GM18508 (cell line): ENCODE data around the gene SOHLH1.

Experiments
- ATAC-seq: cut with Tn5 transposase; IDR thresholded peaks from one replicate; pipeline ENCODE4 v1.9.1; 2021; ENCODE audit warnings: moderate number of reproducible peaks; ENCODE audit not compliant: insufficient read depth, unreplicated experiment

The SOHLH1 gene

DNA sequence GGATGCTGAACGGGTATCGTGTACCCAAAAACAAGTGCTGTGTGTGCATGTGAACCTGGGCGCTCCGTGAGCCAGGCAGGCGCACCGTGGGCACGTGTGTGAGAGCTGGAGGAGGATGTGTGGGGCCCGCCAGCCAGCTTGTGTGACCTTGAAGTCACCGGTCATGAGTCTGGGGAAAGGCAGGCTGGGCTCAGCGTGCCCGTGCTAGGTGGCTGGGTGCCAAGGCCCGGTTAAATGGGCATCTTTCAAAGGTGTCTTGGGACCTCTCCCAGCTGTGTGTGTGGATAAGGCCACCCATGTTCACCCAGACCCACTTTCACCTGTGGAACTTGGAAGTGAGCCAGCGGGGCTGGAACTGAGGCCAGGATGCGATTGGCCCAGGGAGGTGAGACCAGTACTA lies 6.1 kb upstream of the SOHLH1 start:
- no peak for ATAC-seq

DNA sequence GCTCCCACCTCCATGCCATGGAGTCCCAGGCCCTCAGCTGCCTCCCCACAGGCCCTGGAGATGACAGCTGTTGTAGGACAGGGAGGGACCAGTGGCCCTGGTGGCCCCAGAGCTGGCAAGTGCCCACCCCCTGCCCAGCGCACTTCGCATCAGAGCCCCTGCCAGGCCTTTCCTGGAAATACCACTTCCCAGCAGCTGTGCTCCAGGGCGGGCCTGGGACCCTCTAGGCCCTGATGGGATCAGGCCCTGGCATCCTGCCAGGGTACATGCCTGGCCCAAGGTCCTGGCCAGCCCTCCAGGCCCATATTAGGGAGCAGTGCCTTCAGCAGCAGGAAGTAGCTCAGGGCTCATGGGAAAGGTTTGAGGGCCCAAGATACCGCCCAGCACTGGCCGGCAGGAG lies 5.2 kb upstream of the SOHLH1 start:
- no peak for ATAC-seq

- no peak for ATAC-seq
Measured at GRCh38 chr9:135703726-135704125, 4.4 kb upstream of the SOHLH1 start.

- ATAC-seq, result no peak
Measured at GRCh38 chr9:135701959-135702721, 2.9 kb upstream of the SOHLH1 start, which contains the start of gene KCNT1. KCNT1 (plus strand) TSS chr9:135702185; CDS start chr9:135702259, 74 bp downstream.

- ATAC-seq, result no peak
Measured at GRCh38 chr9:135701067-135701958, 2.0 kb upstream of the SOHLH1 start.

GRCh38 chr9:135700525-135700924 lies 1.2 kb upstream of the SOHLH1 start:
- no peak for ATAC-seq

- no peak for ATAC-seq
Measured at GRCh38 chr9:135698767-135699166, 514 bp downstream of the SOHLH1 start.

DNA sequence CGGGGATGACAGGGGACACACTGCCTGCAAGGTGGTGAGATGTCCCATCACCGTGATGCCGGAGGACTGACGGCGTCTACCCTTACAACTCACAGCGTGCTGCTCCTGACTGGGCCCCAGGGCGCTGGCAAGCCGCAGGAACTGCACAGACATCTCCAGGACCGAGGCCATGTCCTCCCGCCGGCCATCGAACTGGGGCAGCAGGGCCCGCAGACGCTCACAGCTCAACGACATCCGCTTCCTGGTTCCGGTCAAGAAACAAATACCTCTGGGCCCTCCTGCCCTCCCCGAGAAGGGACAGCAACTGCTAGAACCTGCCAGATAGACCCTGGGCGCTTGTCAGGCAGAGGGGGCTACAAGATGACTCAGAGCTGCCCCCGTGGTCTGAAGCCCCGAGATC lies 1.0 kb downstream of the SOHLH1 start:
- ATAC-seq, result no peak

DNA sequence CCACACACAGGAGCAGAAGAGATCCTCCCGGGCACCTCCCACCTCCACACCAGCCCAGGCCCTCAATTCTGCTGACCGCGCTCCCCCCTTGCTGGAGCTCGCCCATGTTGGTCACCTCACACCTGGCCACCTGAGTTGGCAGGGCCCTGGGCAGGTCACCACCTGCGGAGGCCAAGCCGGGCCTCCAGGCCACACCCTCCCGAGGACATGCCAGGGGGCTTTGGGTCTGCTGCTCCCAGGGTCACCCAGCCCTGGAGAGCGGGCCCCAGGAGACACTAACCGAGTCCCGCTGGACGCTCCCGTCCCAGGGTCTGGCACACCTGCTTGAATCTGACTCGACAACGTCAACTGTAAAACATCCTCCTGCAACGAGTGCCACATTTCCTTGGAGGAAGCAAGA lies 2.1 kb downstream of the SOHLH1 start:
- ATAC-seq, result no peak

DNA sequence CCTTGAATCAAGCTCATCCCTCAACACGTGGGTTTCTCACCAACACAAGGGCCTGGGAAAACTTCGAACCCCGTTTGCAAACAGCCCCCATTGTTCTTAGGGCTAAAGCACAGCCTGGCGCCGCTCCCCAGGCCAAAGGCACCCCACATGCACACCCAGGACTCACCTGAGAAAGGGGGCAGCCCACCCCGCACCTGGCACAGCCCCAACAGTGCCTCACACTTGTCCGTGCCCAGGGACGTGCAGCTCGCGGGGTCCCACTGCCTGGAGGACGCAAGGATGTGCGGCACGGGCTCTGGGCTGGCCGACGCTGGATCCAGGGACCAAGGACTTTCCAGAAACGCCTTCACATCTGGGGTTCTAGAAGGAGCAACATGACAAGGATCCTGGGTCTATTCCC lies 2.8 kb downstream of the SOHLH1 start:
- no peak for ATAC-seq

GRCh38 chr9:135695642-135696041 lies 3.6 kb downstream of the SOHLH1 start:
- no peak for ATAC-seq

DNA sequence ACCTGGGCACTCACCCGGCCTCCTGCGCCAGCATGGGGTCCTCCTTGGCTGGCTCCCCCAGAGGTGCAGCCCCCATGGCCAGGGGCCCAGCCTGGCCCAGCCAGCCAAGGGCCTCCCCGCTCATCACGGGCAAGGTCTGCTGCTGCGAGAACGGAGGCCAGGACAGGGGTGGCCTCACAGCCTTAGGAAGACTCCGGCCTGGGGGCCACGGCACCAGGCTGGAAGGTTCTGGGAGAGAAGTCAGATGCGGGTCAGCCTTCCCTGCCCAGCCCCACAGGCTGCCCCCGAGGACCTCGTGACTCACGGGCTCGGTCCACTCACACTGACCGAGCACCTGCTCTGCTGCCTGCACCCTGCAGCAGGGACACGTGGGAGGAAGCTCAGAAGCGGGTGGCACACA lies 4.2 kb downstream of the SOHLH1 start:
- ATAC-seq, result no peak

GRCh38 chr9:135694414-135694813 lies 4.9 kb downstream of the SOHLH1 start:
- ATAC-seq, result no peak

- no peak for ATAC-seq
Measured at GRCh38 chr9:135693771-135694170, 5.5 kb downstream of the SOHLH1 start.

DNA sequence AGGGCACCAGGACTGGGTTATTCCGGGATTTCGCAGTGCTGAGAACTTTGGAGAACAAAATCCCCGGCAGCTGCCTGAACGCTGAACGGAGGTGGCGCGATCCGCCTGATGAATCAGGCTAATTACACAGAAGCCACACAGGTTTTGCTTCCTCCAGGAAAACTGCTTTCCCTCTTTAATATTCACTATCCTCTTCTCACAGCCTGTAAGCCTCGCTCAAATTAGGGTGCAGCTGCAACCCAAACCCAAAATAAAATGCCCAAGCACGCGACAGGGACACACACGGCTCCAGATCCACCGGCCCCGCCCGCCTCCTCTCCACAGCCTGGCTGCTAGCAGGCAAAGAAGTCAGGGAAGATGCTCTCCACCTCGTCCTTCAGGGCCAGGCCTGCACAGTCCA lies 6.0 kb downstream of the SOHLH1 start:
- ATAC-seq, result no peak

DNA sequence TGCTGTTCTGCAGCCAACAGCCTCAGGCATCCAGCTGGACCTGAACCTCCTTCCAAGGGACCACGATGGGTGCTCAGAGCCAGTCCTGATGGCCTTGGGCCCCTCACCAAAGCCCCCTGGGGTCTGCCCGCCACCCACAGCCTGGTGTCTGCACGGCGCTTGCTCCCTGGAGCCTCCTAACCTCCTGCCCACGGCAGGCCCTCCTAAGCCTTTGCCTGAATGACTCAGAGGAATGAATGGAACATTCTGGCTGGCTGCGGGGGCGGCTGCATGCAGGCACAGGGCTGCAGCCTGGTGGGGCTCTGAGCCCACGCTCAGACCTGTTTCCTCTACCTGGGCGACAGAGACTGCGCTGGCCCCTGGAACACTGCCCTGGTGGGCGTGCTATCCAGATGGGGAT lies 6.9 kb downstream of the SOHLH1 start:
- no peak for ATAC-seq

DNA sequence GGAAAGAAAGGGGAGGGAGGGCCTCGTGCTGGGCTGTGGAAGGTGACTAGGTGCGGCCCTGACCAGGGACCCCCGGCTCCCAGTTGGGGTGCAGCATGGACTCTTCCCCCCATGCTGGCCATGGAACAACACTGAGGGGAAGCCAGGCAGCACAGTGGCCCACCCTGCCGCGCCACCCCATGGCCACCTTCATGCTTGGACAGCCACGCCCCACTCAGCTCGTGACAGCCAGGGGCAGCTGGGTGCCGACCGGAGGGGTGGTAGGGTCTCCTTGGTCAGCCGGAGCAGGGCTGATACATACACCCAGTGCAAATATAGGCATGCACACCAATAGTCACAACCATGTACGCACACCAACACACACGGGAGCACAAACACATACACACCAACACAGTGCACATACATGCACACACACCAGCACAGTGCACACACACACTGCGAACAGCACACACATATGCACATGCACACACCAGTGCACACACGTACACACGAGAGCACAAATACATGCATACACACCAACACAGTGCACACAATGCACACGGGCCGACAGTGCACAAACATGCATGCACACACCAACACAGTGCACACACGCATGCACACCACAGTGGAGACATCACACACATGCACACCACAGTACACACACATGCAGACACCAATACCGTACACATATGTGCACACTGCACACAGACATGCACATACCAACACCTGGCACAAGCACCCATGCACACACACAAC lies 8.3 kb downstream of the SOHLH1 start:
- ATAC-seq, result no peak

DNA sequence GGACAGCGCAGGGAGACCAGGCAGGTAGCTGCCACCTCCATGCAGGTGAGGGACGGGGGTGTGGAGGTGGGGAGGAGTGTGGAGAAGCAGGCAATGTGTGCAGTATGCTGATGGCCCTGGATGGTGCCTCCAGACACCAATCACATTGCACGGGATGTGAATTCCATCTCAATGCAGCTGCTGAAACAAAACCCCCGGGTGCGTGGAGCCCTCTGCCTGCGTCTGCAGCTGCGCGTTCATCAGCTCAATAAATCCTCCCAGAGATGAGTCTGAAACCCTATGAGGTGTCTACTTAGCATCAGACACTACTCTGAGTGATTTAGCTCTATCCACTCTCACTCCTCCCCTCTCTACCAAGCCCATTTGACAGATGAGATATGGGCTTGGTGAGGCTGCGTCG lies 10.3 kb downstream of the SOHLH1 start:
- ATAC-seq, result no peak

DNA sequence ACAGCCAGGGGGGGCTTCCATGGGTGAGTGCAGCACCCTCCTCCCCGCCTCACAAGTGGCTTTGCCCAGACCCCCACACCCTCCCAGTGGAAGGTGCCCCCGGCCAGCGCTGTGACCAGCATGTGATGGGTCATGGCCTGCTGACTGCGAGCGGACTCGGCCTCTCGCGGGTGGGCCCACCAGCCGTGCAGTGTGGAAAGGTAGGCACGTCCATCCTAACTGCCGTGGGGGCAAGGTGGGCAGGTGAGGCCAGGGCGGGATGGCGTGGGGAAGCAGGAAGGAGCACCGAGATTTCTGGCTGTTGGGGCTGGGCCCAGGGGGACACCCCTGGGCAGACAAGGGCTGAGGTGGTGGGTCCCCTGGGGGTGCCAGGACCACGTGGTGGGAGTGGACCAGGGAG lies 12.1 kb downstream of the SOHLH1 start:
- no peak for ATAC-seq

- no peak for ATAC-seq
Measured at GRCh38 chr9:135684691-135685090, 14.6 kb downstream of the SOHLH1 start.
